Mononuclear cell (primary cell): ENCODE results near the gene KCNAB2. TPM values are rescaled to one million over a fixed set of nuclear protein-coding genes. Genes with fewer than 3 reads are reported as not detected.
"Not testable (repeated sequence)": the region's sequence is repeated elsewhere in the genome, so short reads cannot be mapped to it uniquely, and the experiment has no call there.

Source experiments
- H3K27me3 ChIP-seq: 2 replicates; pipeline ENCODE4 v1.6.0; 2011; ENCODE audit warnings: low read length, control low read depth; ENCODE audit not compliant: insufficient read depth
- H3K4me1 ChIP-seq: 2 replicates; pipeline ENCODE4 v1.5.1; 2011; ENCODE audit warnings: mild to moderate bottlenecking, low read length, control low read depth; ENCODE audit not compliant: insufficient read depth
- H3K4me3 ChIP-seq: 2 replicates; pipeline ENCODE4 v1.5.1; 2011; ENCODE audit warnings: mild to moderate bottlenecking, low read length, moderate library complexity
- H3K9me3 ChIP-seq: 2 replicates; pipeline ENCODE4 v1.5.1; 2011; ENCODE audit warnings: low read depth, mild to moderate bottlenecking, control low read depth, low read length
- total RNA-seq: library from RNA; depleted of rRNA; stranded (reverse); fragments of >200 nt; gene quantifications from one replicate; pipeline ENCODE4 v1.2.3, GENCODE V29; 2012

The KCNAB2 gene
- total RNA-seq, 1 donor, result 66.3 TPM

DNA sequence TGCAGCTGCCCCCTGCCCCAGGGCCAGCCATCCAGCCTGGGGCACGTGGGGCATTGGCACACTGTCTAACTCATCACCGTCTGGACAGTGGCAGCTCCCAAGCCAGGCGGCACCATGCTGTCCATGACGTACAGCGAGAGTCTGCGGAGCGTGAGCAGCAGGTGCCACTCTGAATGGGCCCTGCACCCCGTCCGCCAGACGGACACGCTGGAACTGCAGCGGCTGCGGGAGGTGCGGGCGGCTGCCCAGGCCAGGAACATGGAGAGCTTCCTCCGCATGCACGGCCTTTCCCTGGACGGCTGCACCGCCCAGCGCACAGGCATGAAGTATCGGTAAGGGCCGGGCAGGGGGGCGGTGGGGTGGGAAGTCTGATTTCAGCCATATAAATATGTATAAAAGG lies 5.7 kb downstream of the KCNAB2 start:
- Histone ChIP-seq H3K9me3 (no peaks in the 10 kb centered on the region), H3K4me1 (peaks cover 24% of the 10 kb centered on the region), H3K27me3 (no peaks in the 10 kb centered on the region), H3K4me3 (no peak overlapping the region)

DNA sequence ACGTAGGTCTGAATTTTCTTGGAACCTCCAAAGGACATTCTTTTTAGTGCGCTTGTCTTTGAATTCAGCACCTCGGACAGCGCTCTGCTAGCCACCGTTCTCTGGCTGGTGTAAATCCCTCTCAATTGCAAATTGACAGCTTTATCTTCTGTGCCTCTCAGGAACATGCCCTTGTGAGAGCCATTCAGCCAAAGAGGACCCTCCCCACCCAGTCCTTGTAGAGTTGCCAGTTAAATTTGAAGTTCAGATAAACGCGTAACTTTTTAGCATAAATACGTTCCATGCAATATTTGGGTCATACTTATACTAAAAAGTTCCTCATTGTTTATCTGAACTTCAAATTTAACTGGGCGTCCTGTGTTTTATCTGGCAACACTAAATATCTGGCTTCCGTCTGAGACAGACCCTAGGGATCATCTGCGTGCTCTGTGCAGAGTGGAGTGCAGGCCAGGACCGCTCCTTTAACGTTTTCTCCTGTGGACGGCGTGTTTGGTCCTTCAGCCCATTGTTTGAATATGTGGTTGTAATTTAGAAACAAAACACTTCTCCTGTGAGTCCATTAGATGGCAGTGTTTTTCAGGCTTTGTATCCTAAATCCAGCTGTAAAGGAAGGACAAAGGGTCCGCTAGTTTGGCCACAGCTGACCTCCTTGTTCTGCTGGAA lies 7.0 kb downstream of the KCNAB2 start:
- Histone ChIP-seq H3K4me3 (no peak overlapping the region), H3K4me1 (peaks cover 37% of the 10 kb centered on the region), H3K9me3 (no peaks in the 10 kb centered on the region), H3K27me3 (no peaks in the 10 kb centered on the region)

DNA sequence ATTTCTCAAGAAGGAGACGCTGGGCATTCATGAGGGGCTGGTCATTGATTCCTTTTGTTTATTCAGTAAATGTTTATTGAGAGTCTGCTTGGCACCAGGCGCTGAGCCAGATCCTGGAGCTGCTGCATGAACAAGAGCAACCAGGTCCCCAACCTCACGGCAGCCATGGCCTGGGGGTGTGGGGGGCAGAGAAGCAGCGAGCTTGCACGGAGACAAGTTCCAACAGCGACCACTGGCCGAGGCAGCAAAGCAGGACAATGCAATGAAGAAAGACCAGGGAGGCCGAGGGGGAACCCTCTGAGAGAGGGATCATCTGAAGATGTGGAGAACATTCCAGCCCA lies 7.5 kb downstream of the KCNAB2 start:
- H3K4me1 ChIP-seq, result peaks cover 42% of the 10 kb centered on the region
- H3K9me3 ChIP-seq, result no peaks in the 10 kb centered on the region
- no peak overlapping the region for H3K4me3 ChIP-seq
- no peaks in the 10 kb centered on the region for H3K27me3 ChIP-seq

DNA sequence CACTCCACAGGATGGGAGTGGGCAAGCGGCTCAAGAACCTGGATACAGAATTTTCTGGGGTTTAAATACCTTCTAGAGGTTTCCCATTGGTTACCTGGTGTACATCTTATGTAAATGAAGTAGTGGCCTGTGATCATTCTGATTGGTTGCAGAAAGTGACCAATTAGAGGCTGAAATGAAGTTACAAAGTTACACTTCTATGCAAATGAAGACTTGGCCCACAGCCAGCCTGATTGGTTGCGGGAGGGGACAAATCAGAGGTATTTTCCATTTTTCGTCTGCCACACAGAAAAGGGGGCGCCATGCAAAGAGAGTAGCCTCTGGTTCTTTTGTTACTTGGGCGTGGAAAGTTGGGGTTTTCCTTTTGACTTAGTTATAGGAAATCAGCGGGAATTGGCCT lies 8.9 kb downstream of the KCNAB2 start:
- peaks cover 52% of the 10 kb centered on the region for H3K4me1 ChIP-seq
- H3K27me3 ChIP-seq, result no peaks in the 10 kb centered on the region

DNA sequence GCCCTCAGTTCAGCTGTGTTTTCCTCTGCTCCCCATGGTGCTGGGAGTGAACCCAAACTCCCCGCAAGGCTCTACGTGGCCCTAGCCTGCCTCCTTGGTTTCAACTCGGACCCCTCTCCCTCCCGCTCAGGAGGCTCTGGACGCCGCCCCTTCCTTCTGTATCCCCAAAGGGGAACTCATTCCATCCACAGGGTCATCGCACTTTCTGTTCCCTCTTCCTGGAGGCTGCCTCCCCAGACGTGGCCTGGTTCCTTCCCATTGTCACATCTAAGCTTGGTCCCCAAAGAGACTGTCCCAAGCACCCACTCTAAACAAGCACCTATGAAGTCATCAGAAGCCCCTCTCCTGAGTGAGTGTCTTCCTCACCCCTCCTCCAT lies 10.9 kb downstream of the KCNAB2 start:
- Histone ChIP-seq H3K4me1 (peaks cover 52% of the 10 kb centered on the region), H3K9me3 (no peaks in the 10 kb centered on the region), H3K27me3 (no peaks in the 10 kb centered on the region), H3K4me3 (no peak overlapping the region)

More for the DNA sequence above, 8.9 kb downstream of the KCNAB2 start:
- H3K4me3 ChIP-seq, result no peak overlapping the region
- no peaks in the 10 kb centered on the region for H3K9me3 ChIP-seq

DNA sequence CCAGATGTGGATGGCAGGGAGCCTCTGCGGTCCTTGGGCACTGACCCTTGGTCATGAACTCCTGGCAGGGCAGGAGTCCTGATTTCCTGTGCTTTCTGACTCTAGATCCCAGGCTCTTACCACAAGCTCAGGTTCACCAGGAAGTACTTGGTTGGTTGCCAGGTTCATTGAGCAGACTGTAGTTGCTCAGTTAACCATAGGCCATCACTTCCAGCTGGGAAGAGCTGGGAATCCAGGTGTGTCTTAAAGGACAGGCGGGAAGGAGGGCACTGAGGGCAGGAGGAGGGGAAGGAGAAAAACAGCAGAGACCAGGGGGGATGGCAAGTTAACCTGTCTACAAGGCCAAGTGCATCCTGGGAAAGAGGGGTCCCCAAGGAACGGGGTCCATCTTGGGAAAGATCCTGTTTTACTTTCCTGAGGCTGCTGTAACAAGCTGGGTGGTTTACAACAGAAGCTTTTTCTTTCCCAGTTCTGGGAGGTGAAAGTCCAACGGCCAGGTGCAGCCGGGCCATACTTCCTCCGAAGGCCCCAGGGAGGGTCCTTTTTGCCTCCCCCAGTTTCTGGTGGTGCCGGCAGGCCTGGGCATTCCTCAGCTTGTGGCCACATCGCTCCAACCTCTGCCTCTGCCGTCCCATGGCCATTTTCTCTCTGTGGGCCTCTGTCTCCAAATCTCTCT lies 11.6 kb downstream of the KCNAB2 start:
- H3K27me3 ChIP-seq, result no peaks in the 10 kb centered on the region
- no peak overlapping the region for H3K4me3 ChIP-seq
- H3K4me1 ChIP-seq, result peaks cover 52% of the 10 kb centered on the region
- no peaks in the 10 kb centered on the region for H3K9me3 ChIP-seq

DNA sequence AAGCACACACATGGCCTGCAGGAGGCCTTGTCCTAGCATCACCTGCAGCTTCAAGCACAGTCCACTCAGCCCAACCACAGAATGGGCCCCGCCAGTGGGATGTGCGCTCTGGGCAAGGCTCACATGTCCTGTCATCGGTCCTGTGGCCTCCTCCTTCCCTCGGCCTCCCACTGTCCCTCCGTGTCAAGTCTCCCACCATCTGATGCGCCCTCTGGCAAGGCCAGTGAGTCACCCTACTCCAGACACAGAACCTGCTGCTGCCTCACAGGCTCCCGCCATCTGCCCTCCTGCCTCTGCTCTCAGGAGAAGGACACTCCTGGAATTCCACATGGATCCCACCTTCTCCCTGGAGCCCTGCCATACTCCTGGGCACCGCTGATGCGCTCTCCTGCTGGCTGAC lies 14.2 kb downstream of the KCNAB2 start:
- no peaks in the 10 kb centered on the region for H3K9me3 ChIP-seq
- H3K27me3 ChIP-seq, result no peaks in the 10 kb centered on the region
- peaks cover 42% of the 10 kb centered on the region for H3K4me1 ChIP-seq

DNA sequence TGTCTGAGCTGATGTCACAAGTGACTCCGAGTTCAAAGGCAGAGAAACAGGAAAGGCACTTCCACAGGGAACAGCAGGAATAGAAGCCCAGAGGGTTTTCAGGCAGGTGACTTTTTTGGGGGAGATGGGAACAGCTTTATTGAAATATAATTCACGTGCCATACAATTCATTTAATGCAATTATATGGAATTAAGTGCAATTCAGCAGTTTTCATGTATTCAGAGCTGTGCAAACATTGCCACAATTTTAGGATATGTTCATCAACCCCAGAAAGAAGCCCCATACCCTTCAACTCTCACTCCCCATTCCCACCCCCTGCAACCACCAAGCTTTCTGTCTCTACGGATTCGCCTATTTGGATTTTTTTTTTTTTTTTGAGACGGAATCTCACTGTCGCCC lies 17.0 kb downstream of the KCNAB2 start:
- Histone ChIP-seq H3K4me1 (peaks cover 15% of the 10 kb centered on the region), H3K27me3 (no peaks in the 10 kb centered on the region), H3K4me3 (no peak overlapping the region), H3K9me3 (no peaks in the 10 kb centered on the region)

More for the DNA sequence above, 14.2 kb downstream of the KCNAB2 start:
- H3K4me3 ChIP-seq, result no peak overlapping the region

DNA sequence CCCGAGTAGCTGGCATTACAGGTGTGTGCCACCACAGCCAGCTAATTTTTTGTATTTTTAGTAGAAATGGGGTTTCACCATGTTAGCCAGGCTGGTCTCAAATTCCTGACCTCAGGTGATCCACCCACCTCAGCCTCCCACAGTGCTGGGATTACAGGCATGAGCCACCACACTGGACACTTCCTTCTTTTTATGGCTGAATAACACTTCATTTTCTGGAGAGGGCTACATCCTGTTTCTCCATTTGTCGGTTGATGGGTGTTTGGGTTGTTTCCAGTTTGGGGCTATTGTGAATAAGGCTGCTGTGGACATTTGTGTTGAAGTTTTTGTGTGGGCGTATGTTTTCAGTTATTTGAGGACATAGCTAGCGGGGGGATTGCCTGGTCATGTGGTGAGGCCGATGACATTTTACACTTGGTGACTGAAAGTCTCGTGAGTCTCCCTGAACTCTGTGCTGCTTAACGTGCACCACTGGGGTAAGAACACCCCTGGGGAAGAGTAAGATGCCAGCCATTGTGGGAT lies 17.9 kb downstream of the KCNAB2 start:
- not testable (repeated sequence) for H3K27me3 ChIP-seq, H3K9me3 ChIP-seq, H3K4me3 ChIP-seq, H3K4me1 ChIP-seq

DNA sequence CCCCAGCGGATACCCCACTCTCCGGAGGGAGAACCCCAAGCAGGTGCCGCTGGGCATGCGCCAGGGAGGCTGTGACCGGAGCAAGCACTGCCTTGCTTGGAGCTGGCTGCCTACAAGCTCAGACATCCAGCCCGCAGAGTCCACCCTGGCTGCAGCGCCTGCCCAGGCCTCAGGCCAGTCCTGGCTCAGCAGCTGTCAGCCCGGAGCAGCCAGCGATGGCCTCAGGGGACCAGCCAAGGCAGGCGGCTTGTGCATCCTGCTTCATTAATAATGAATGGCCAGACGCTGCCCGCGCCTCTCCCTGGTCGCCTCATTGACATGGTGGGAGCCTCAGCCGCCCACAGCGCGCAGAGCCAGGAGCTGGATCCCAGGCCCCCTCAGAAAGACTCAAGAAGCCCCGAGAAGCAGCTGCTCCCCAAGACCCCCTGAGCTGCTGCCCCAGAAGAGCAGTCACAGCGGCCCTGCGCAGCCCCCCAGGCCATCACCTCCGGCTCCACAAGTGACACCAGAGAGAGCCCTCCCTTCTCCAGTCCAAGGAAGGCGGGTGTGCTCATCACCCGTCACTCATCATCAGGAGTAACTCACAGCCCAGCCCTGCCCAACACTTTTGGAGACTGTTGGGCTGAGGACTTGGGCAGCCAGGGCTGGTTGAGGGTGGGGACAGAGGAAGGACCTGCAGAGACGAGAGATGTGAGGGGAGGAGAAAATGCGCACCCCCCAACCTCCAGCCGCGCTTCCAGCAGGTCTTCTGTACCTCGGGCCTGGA lies 19.6 kb downstream of the KCNAB2 start:
- H3K4me1 ChIP-seq, result no peaks in the 10 kb centered on the region
- H3K9me3 ChIP-seq, result no peaks in the 10 kb centered on the region
- H3K4me3 ChIP-seq, result no peak overlapping the region
- no peaks in the 10 kb centered on the region for H3K27me3 ChIP-seq

DNA sequence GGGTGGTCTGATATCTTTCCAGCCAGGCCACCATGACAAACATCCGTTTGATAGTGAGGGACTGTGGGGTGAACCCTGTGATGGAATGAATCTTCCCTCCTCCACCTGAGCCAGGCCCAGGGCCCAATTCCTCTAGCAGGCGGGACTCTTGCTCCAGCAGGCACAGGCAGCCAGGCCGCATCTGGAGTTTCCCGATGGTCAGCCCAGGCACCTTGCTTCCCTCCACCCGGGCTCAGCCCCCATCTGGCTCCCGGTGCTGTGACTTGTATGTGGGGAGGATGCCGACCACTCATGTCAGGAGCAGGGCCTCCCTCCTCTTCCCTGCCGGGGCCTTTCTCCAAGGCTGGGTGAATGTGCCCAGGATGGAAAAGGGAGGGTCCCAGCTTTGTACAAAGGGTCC lies 21.0 kb downstream of the KCNAB2 start:
- Histone ChIP-seq H3K4me1 (no peaks in the 10 kb centered on the region), H3K9me3 (no peaks in the 10 kb centered on the region), H3K4me3 (no peak overlapping the region), H3K27me3 (no peaks in the 10 kb centered on the region)

DNA sequence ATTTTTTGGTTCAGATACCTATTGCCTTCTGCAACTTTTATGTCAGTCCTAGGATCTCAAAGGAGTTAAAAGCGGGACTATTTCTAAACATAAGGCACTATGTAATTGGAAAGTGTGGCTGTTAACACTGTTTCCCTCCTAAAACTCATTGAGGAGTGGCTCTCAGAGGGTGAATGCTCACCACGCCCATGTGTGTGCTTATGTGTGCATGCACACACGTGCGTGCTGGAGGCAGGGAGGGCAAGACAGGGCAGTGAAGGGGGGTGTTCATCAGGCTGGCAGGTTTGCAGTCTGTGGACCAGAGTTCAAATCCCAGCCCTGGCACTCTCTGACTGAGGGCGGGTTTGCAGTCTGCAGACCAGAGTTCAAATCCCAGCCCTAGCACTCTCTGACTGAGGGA lies 22.4 kb downstream of the KCNAB2 start:
- Histone ChIP-seq H3K4me1 (no peaks in the 10 kb centered on the region), H3K9me3 (no peaks in the 10 kb centered on the region), H3K4me3 (no peak overlapping the region), H3K27me3 (no peaks in the 10 kb centered on the region)

DNA sequence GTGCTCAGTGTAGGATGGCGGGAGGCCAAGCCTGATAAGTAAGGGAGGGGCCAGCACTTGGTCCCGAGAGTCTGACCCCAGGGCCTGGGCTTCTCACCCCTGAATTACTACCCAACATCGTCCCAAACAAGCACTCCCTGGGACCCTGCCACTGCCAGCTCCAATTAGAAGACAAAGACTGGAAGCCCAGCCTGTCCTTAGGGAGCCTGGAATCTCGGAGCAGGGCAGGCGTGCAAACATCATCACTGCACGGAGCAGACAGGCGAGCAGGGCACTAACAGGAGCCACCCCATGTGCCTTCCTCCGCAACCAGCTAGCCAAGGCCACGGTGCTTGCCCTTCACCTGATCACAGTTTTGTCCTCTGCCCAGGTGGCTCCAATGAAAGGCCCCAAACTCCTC lies 23.2 kb downstream of the KCNAB2 start:
- Histone ChIP-seq H3K9me3 (no peaks in the 10 kb centered on the region), H3K27me3 (no peaks in the 10 kb centered on the region), H3K4me3 (no peak overlapping the region), H3K4me1 (no peaks in the 10 kb centered on the region)

DNA sequence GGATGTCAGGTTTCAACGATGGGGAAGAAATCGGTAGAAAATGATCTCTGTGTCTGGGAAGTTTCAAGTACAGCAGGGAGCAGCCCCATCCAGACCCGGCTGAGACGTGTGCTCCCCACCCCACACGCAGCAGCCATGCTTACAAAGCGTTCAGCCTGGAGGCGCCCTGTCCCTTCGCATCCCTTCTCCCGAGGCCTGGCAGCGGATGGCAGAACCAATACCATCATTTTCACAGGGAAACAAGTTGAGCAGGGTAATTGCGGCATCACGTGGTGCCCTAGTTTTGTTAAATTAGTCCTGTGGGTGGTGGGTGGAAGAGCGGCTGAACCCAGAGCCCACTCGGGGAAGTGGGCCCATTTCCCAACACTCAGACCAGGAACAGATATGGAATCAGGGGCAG lies 23.9 kb downstream of the KCNAB2 start:
- H3K4me3 ChIP-seq, result no peak overlapping the region
- no peaks in the 10 kb centered on the region for H3K9me3 ChIP-seq
- no peaks in the 10 kb centered on the region for H3K27me3 ChIP-seq
- no peaks in the 10 kb centered on the region for H3K4me1 ChIP-seq

DNA sequence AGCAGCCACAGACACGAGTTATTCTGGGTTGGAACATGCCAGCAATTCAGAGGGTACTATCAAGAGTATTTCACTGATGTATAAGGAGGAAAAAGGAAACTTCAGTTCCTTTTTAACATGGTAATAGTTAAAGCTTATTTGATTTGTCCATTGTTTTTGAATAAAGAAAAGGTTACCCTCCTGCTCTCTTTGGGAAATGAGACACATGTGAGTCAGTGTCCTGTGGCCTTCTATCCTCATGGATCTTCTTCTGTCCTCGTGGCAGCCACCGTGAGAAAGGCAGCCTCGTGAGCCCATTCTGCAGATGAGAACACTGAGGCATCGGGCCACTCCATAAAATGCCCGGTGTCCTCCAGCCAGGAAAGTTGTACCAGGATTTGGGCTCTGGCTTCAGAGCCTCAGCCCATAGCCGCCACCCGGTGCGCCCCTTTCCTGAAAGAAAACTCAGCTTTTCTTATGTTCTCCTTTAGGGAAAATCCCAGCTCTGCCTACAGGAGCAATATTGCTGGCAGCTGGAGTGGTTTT lies 24.8 kb downstream of the KCNAB2 start:
- no peaks in the 10 kb centered on the region for H3K27me3 ChIP-seq
- H3K9me3 ChIP-seq, result no peaks in the 10 kb centered on the region
- no peaks in the 10 kb centered on the region for H3K4me1 ChIP-seq
- H3K4me3 ChIP-seq, result no peak overlapping the region
